H1 (cell line): Measurements from ENCODE around the gene DBNL. TPM values are rescaled to one million over a fixed set of nuclear protein-coding genes. Genes with fewer than 3 reads are reported as not detected.

Experiments
- CTCF ChIA-PET: fragments of 300-600 bp; sonication (Branson Sonifier 250); formaldehyde crosslinking; loops from one replicate; lab custom pipeline; 2021; ENCODE audit not compliant: partially characterized antibody; lab: Charles Lee
- POLR2A ChIA-PET: fragments of 300-600 bp; sonication (Branson Sonifier 250); formaldehyde crosslinking; loops from one replicate; lab custom pipeline; 2021; ENCODE audit warnings: inconsistent platforms; ENCODE audit not compliant: partially characterized antibody; lab: Charles Lee
- DNase-seq, 2 experiments: peaks; one replicate each; pipeline versions ENCODE4 v3.0.0 to v3.0.0-alpha.2; 2010 to 2022; ENCODE audit warnings: low spot score in 2 of 2, low read depth in 1 of 2, mixed read lengths in 1 of 2
- FAIRE-seq: peaks from 2 replicates; lab custom pipeline; 2011; peaks lifted over from hg19 to GRCh38; lab: Jason Lieb, UNC
- H2AFZ ChIP-seq: 2 replicates; pipeline ENCODE4 v1.8.1; 2012; ENCODE audit warnings: low read length, inconsistent platforms
- H2AK5ac ChIP-seq: 2 replicates; pipeline ENCODE4 v1.6.1; 2013; ENCODE audit warnings: low read depth, low read length
- H2BK120ac ChIP-seq: replicated peaks from 2 replicates; pipeline ENCODE3; 2013; ENCODE audit warnings: low read depth, low read length, inconsistent platforms
- H2BK12ac ChIP-seq: 2 replicates; pipeline ENCODE4 v1.6.1; 2013; ENCODE audit warnings: low read depth, low read length
- H2BK15ac ChIP-seq: 2 replicates; pipeline ENCODE4 v1.6.1; 2013; ENCODE audit warnings: low read length
- H2BK20ac ChIP-seq: 2 replicates; pipeline ENCODE4 v1.6.1; 2013; ENCODE audit warnings: low read length
- H2BK5ac ChIP-seq: 2 replicates; pipeline ENCODE4 v1.6.1; 2013; ENCODE audit warnings: low read depth, low read length
- H3K14ac ChIP-seq: 2 replicates; pipeline ENCODE4 v1.6.1; 2013; ENCODE audit warnings: inconsistent platforms; ENCODE audit not compliant: insufficient read length
- H3K18ac ChIP-seq: 2 replicates; pipeline ENCODE4 v1.6.1; 2013; ENCODE audit warnings: low read length; ENCODE audit errors: extremely low read depth
- H3K23ac ChIP-seq: 2 replicates; pipeline ENCODE4 v1.6.1; 2013; ENCODE audit warnings: inconsistent platforms; ENCODE audit not compliant: insufficient read length
- H3K23me2 ChIP-seq: 2 replicates; pipeline ENCODE4 v1.6.1; 2013; ENCODE audit warnings: low read depth, low read length
- H3K27ac ChIP-seq: 2 replicates; pipeline ENCODE4 v1.6.1; 2011; ENCODE audit warnings: low read depth, low read length, inconsistent platforms
- H3K27me3 ChIP-seq, 4 experiments: replicated peaks in 1 of 4; 1 replicate in 1 of 4; 2 replicates in 3 of 4; pipeline versions ENCODE4 v1.6.1 to v1.8.1; 2011 to 2013; ENCODE audit warnings: low read length in 3 of 4, mild to moderate bottlenecking in 3 of 4, inconsistent platforms in 2 of 4, mixed read lengths in 2 of 4, moderate library complexity in 1 of 4; ENCODE audit not compliant: control insufficient read depth in 3 of 4, insufficient read depth in 3 of 4; ENCODE audit errors: extremely low read depth in 1 of 4
- H3K36me3 ChIP-seq, 4 experiments: 2 replicates each; pipeline versions ENCODE4 v1.6.1 to v1.8.1; 2011 to 2013; ENCODE audit warnings: mild to moderate bottlenecking in 4 of 4, low read length in 3 of 4, moderate library complexity in 2 of 4, control low read depth in 1 of 4, inconsistent platforms in 1 of 4; ENCODE audit not compliant: insufficient read depth in 4 of 4, control insufficient read depth in 2 of 4
- H3K4ac ChIP-seq: replicated peaks from 2 replicates; pipeline ENCODE3; 2013; ENCODE audit warnings: low read length, low read depth, mixed read lengths, inconsistent platforms; ENCODE audit not compliant: insufficient read length
- H3K4me1 ChIP-seq, 4 experiments: replicated peaks in 1 of 4; 1 replicate in 1 of 4; 2 replicates in 3 of 4; pipeline versions ENCODE4 v1.6.1 to v1.8.1; 2011 to 2013; ENCODE audit warnings: low read length in 3 of 4, inconsistent platforms in 2 of 4, mixed read lengths in 1 of 4; ENCODE audit not compliant: insufficient read depth in 4 of 4, control insufficient read depth in 3 of 4
- H3K4me2 ChIP-seq, 2 experiments: 2 replicates each; pipeline versions ENCODE4 v1.6.1 to v1.8.1; 2011 to 2013; ENCODE audit warnings: low read depth in 2 of 2, low read length in 2 of 2, control low read depth in 1 of 2, inconsistent platforms in 1 of 2, mild to moderate bottlenecking in 1 of 2; ENCODE audit not compliant: insufficient read depth in 1 of 2
- H3K4me3 ChIP-seq, 4 experiments: fragments of 200-600, 300-600 bp in 1 of 4; sonication (generic), shearing (Covaris generic), sonication (Bioruptor Twin) in 1 of 4; 2 replicates each; pipeline versions ENCODE4 v1.5.1 to v1.8.1; 2011 to 2016; ENCODE audit warnings: low read length in 4 of 4, low read depth in 3 of 4, control low read depth in 2 of 4, inconsistent platforms in 2 of 4, mild to moderate bottlenecking in 2 of 4, mixed read lengths in 1 of 4, moderate library complexity in 1 of 4; ENCODE audit not compliant: insufficient read depth in 2 of 4; ENCODE audit errors: extremely low read depth in 1 of 4
- H3K56ac ChIP-seq: replicated peaks from 2 replicates; pipeline ENCODE3; 2013; ENCODE audit warnings: low read depth, mild to moderate bottlenecking, mixed read lengths, low read length, inconsistent platforms; ENCODE audit not compliant: insufficient read length
- H3K79me1 ChIP-seq: 2 replicates; pipeline ENCODE4 v1.6.1; 2013; ENCODE audit warnings: low read depth, low read length, control low read depth
- H3K79me2 ChIP-seq, 2 experiments: 2 replicates each; pipeline versions ENCODE4 v1.6.1 to v1.8.1; 2012 to 2013; ENCODE audit warnings: low read length in 2 of 2, mild to moderate bottlenecking in 2 of 2, inconsistent platforms in 1 of 2; ENCODE audit not compliant: insufficient read depth in 2 of 2, control insufficient read depth in 1 of 2
- H3K9ac ChIP-seq, 4 experiments: replicated peaks in 1 of 4; 1 replicate in 1 of 4; 2 replicates in 3 of 4; pipeline versions ENCODE4 v1.6.1 to v1.8.1; 2011 to 2013; ENCODE audit warnings: low read depth in 3 of 4, low read length in 3 of 4, control low read depth in 2 of 4, mild to moderate bottlenecking in 2 of 4, moderate library complexity in 2 of 4, inconsistent platforms in 1 of 4; ENCODE audit errors: extremely low read depth in 1 of 4
- H3K9me3 ChIP-seq, 2 experiments: 2 replicates each; pipeline versions ENCODE4 v1.6.1 to v1.8.1; 2012 to 2013; ENCODE audit warnings: mild to moderate bottlenecking in 2 of 2, moderate library complexity in 2 of 2, control low read depth in 1 of 2, inconsistent platforms in 1 of 2, low read depth in 1 of 2, low read length in 1 of 2, mixed read lengths in 1 of 2; ENCODE audit not compliant: insufficient read depth in 2 of 2
- H4K20me1 ChIP-seq, 2 experiments: replicated peaks in 1 of 2; 2 replicates each; pipeline versions ENCODE3 to v1.8.1; 2011 to 2013; ENCODE audit warnings: inconsistent platforms in 2 of 2, low read length in 2 of 2, mild to moderate bottlenecking in 1 of 2; ENCODE audit not compliant: insufficient read depth in 2 of 2, control insufficient read depth in 1 of 2
- H4K5ac ChIP-seq: 2 replicates; pipeline ENCODE4 v1.6.1; 2013; ENCODE audit warnings: low read length, low read depth, mixed read lengths, inconsistent platforms; ENCODE audit not compliant: insufficient read length
- H4K8ac ChIP-seq: 2 replicates; pipeline ENCODE4 v1.8.0; 2013; ENCODE audit warnings: mild to moderate bottlenecking, moderate library complexity, low read length, inconsistent platforms; ENCODE audit not compliant: insufficient read depth; ENCODE audit errors: extremely low read depth
- H4K91ac ChIP-seq: replicated peaks from 2 replicates; pipeline ENCODE3; 2013; ENCODE audit warnings: low read length, mixed read lengths, inconsistent platforms; ENCODE audit not compliant: insufficient read length
- BACH1 ChIP-seq: IDR thresholded peaks from 2 replicates; pipeline ENCODE4 v1.6.1; 2012; ENCODE audit warnings: low read length, improper control_type of control experiment
- CREB1 ChIP-seq: IDR thresholded peaks from 2 replicates; pipeline ENCODE4 v1.6.1; 2012; ENCODE audit warnings: inconsistent platforms
- CTCF ChIP-seq, 3 experiments: IDR thresholded peaks; 1 replicate in 2 of 3; 2 replicates in 1 of 3; pipeline versions ENCODE4 v1.5.1 to v1.6.1; 2011; ENCODE audit warnings: low read length in 3 of 3, mild to moderate bottlenecking in 3 of 3, inconsistent platforms in 2 of 3, low read depth in 1 of 3, moderate library complexity in 1 of 3; ENCODE audit not compliant: insufficient read depth in 1 of 3; ENCODE audit errors: control extremely low read depth in 1 of 3
- GTF2F1 ChIP-seq: IDR thresholded peaks from 2 replicates; pipeline ENCODE4 v1.6.1; 2012; ENCODE audit warnings: low read depth, low read length, improper control_type of control experiment, borderline replicate concordance
- SIN3A ChIP-seq, 2 experiments: IDR thresholded peaks in 1 of 2; conservative IDR thresholded peaks in 1 of 2; 2 replicates each; pipeline ENCODE4 v1.6.1; 2011 to 2012; ENCODE audit warnings: low read length in 2 of 2, improper control_type of control experiment in 1 of 2, low read depth in 1 of 2, mild to moderate bottlenecking in 1 of 2
- SP4 ChIP-seq: IDR thresholded peaks from 2 replicates; pipeline ENCODE4 v1.6.1; 2012; ENCODE audit warnings: low read length, inconsistent platforms
- ZNF274 ChIP-seq: IDR thresholded peaks from 2 replicates; pipeline ENCODE4 v1.7.0; 2012; ENCODE audit warnings: low read length, borderline replicate concordance; ENCODE audit errors: extremely low read depth
- WGBS, 2 experiments: shearing (Covaris generic) in 1 of 2; methylation state at CpG; one replicate each; pipeline versions ENCODE4 v1.1.6 to v1.1.7; 2013 to 2015; ENCODE audit warnings: low lambda C conversion rate in 2 of 2, mixed read lengths in 2 of 2, inconsistent platforms in 1 of 2, low coverage in 1 of 2, missing lambda C conversion rate in 1 of 2; ENCODE audit not compliant: insufficient replicate concordance in 2 of 2, insufficient coverage in 1 of 2, insufficient read length in 1 of 2; ENCODE audit errors: extremely low coverage in 1 of 2, missing lambda C conversion rate in 1 of 2; 5-methylcytosine and 5-hydroxymethylcytosine counted together
- polyA plus RNA-seq, 7 experiments: library from polyadenylated mRNA; depleted of rRNA in 3 of 7; stranded (reverse) in 5 of 7; unstranded in 2 of 7; fragments of >200 nt in 5 of 7; fragments of 200-250 nt in 2 of 7; gene quantifications; 1 replicate in 5 of 7; 2 replicates in 1 of 7; 4 replicates in 1 of 7; pipeline versions ENCODE4 v1.2.1 to v1.2.3, GENCODE V29; 2011 to 2013; ENCODE audit warnings: missing spikeins in 2 of 7, mixed read lengths in 2 of 7
- total RNA-seq: library from RNA; stranded (reverse); fragmentation: NEBNext Ultra II Directional; extraction: Animal tissue kit (Norgen Biotek cat#: 25700); gene quantifications from 2 replicates; pipeline ENCODE4 v1.2.1, GENCODE V29; 2021
- TF ChIP-seq, protein P1 (sequence below): IDR thresholded peaks from 2 replicates; pipeline ENCODE4 v1.6.1; 2012; ENCODE audit warnings: inconsistent platforms
- TF ChIP-seq, protein P2 (sequence below): IDR thresholded peaks from 2 replicates; pipeline ENCODE4 v1.6.1; 2012; ENCODE audit warnings: low read length, inconsistent platforms

The DBNL gene
- total and polyA plus RNA-seq, 2 of the 8 experiments (the other 6 are each of a cell fraction or from before 2014, with no cell fraction given) = 30.9 to 56.6 TPM

GRCh38 chr7:44074349-44074695 is 29.8 kb downstream of the DBNL start:
- no peak overlapping the region for H3K4me3 ChIP-seq
- no peak overlapping the region for H2BK12ac ChIP-seq
- H4K8ac ChIP-seq = no peak overlapping the region
- DNase-seq = no peak
- no peak overlapping the region for H2BK15ac ChIP-seq
- CTCF ChIA-PET = interaction anchor here (1.3 kb wide), 1 partner anchor 41 kb away, joined by 3 read pairs; no protein-coding TSS in a partner anchor
- no peak overlapping the region for H2BK120ac ChIP-seq
- H2BK20ac ChIP-seq = no peak overlapping the region
- WGBS, 2 experiments = 79% methylated on average over 8 of the region's 13 CpGs; no CpG with 5 or more reads in 1 of the 2 experiments
- no peaks in the 10 kb centered on the region for H3K79me1 ChIP-seq
- no peak overlapping the region for H2BK5ac ChIP-seq
- H3K18ac ChIP-seq = no peak overlapping the region
- H4K91ac ChIP-seq = no peak overlapping the region
- no peaks in the 10 kb centered on the region for H3K23me2 ChIP-seq
- H4K5ac ChIP-seq = no peak overlapping the region
- FAIRE-seq = no peak
- H3K56ac ChIP-seq = no peak overlapping the region
- no peak overlapping the region for H2AFZ ChIP-seq
- no peak overlapping the region for H3K4ac ChIP-seq
- no peaks in the 10 kb centered on the region for H3K79me2 ChIP-seq
- POLR2A ChIA-PET = interaction anchor here (1.4 to 5.5 kb wide), 2 partner anchors 9 to 13 kb away, joined by 3 to 48 read pairs; partner anchors contain the start of gene PGAM2
- H3K4me2 ChIP-seq = no peak overlapping the region
- no peaks in the 10 kb centered on the region for H3K4me1 ChIP-seq
- no peak overlapping the region for H3K14ac ChIP-seq
- no peak overlapping the region for H2AK5ac ChIP-seq
- no peaks in the 10 kb centered on the region for H3K27me3 ChIP-seq
- H3K9ac ChIP-seq = no peak overlapping the region
- peaks cover 0 to 8% of the 10 kb centered on the region in 2 experiments for H4K20me1 ChIP-seq
- H3K23ac ChIP-seq = no peak overlapping the region
- no peak overlapping the region for H3K27ac ChIP-seq
- peaks cover 17 to 27% (median 18%) of the 10 kb centered on the region in 4 experiments for H3K36me3 ChIP-seq
- no peaks in the 10 kb centered on the region for H3K9me3 ChIP-seq
- no peak for TF ChIP-seq SP4
- no peak for TF ChIP-seq CTCF (IDR thresholded peaks at IDR 0.05; ENCODE audit: control extremely low read depth in 1 of 3, insufficient read depth in 1 of 3, low read depth in 1 of 3, low read length in 3 of 3)
- TF ChIP-seq ZNF274 = no peak
- TF ChIP-seq, protein P1, sequence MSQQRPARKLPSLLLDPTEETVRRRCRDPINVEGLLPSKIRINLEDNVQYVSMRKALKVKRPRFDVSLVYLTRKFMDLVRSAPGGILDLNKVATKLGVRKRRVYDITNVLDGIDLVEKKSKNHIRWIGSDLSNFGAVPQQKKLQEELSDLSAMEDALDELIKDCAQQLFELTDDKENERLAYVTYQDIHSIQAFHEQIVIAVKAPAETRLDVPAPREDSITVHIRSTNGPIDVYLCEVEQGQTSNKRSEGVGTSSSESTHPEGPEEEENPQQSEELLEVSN = no peak
- no peak for TF ChIP-seq BACH1
- no peak for TF ChIP-seq CREB1
- TF ChIP-seq GTF2F1 = no peak
- TF ChIP-seq, protein P2, sequence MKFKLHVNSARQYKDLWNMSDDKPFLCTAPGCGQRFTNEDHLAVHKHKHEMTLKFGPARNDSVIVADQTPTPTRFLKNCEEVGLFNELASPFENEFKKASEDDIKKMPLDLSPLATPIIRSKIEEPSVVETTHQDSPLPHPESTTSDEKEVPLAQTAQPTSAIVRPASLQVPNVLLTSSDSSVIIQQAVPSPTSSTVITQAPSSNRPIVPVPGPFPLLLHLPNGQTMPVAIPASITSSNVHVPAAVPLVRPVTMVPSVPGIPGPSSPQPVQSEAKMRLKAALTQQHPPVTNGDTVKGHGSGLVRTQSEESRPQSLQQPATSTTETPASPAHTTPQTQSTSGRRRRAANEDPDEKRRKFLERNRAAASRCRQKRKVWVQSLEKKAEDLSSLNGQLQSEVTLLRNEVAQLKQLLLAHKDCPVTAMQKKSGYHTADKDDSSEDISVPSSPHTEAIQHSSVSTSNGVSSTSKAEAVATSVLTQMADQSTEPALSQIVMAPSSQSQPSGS = no peak
- no peak for TF ChIP-seq SIN3A (conservative IDR thresholded peaks at IDR 0.05 in 1 of 2, IDR thresholded peaks at IDR 0.05 in 1 of 2; ENCODE audit: low read depth in 1 of 2, low read length in 2 of 2)
